ENCODE data around the gene PSORS1C1. TPM values are rescaled to one million over a fixed set of nuclear protein-coding genes. Genes with fewer than 3 reads are reported as not detected.
"Not testable (repeated sequence)": the region's sequence is repeated elsewhere in the genome, so short reads cannot be mapped to it uniquely, and the experiment has no call there.

PSORS1C1 gene
- total RNA-seq, 2 experiments from 2014 or later = not detected

DNA sequence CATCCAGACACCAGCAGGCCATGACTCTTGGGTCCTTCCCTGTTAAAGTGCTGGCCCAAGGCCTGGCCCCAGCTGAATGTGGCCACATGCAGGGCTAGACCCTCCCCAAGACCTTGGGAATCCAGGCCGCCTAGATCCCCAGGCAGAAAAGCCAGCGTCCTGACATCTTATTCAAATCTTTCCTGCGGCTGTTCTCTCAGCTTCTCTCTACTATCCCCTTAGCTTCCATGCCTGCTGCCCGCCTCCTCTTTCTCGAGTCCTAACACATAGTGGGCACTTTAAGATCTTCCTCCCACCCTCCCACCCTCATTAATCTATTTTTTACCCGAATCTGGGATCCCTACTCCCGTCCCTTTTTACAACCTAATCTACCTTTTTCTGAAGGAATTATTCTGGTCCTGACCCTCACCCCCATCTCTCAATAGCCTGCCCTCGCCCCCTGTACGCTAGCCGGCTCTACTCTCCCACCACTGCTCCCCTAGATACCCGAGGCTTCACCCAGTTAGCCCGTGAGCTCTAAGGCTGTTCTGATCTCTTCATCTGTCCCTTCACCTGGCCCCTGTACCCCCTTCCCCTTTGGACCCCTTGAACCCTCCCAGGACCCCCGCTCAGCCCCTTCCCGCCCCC is 43.0 kb downstream of the PSORS1C1 start, which contains the start of gene CCHCR1:
TSS of gene CCHCR1 (minus strand) at position 290 of the 627 bp plus-strand sequence. CDS start at position 88, 202 bp downstream.
- POLR2A ChIA-PET = interaction anchor here (0.7 to 3.1 kb wide), 12 partner anchors 8 to 495 kb away, joined by 3 to 21 read pairs (median 4); partner anchors contain the start of genes BAG6 and DDX39B
- peak within 1 kb of the TSS; percentile 79 for H3K4me3 Mint-ChIP-seq
- H3K27ac Mint-ChIP-seq = peak within 1 kb of the TSS; percentile 62
- H3K9me3 Mint-ChIP-seq = no peaks in the 10 kb centered on the region
- DNase-seq = no peak
- H3K36me3 Mint-ChIP-seq (ENCODE audit: low read depth) = peaks cover 39% of the 10 kb centered on the region
- CTCF ChIA-PET = interaction anchor here (1.0 to 4.2 kb wide), 4 partner anchors 20 to 209 kb away, joined by 4 to 19 read pairs (median 6); no protein-coding TSS in a partner anchor
- H3K4me1 Mint-ChIP-seq = peaks cover 46% of the 10 kb centered on the region
- H3K27me3 Mint-ChIP-seq = no peaks in the 10 kb centered on the region

DNA sequence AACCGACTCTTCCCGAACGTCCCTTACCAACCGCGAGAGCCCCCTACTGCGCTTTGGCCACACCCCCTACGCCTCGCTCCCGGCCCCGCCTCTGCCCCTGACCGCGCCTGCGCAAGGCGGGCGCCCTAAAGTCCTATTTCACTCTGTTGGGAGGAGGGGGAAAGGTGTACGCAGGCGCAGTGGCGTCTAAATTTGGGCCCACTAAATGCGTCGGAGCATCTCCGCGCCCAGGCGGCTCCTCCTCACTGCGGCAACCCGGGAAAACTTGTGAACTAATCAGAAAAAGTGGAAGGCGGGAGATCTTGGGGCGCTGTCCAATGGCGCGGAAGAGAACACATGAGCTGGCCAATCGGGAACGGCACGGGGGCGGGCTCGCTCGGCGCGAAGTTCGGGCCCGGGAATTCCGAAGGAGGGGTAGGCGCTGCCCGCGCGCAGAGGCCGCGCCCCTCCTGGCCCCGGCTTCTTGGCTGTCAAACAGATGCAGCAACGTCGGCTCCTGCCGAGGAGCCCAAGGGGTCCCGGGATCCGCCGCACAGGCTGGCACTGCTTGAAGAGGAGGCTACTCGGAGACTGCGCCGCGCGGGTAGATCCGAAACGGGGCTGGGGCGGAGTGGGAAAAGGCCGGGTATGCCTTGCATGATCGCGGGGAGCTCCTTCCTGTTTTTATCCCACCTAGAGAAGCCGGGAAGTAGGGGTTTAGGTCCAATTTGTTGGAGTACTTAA is 43.7 kb downstream of the PSORS1C1 start, which contains the start of gene TCF19:
TSS of gene TCF19 (plus strand) at position 450 of the 723 bp plus-strand sequence. CDS start 881 bp downstream, outside the sequence.
- H3K4me1 Mint-ChIP-seq = peaks cover 52% of the 10 kb centered on the region
- DNase-seq = peak; percentile 100
- ChIA-PET CTCF (interaction anchor here (0.7 to 4.2 kb wide), 5 partner anchors 21 to 383 kb away, joined by 3 to 19 read pairs (median 5); partner anchors contain the start of gene DDX39B), POLR2A (interaction anchor here (0.9 to 3.1 kb wide), 16 partner anchors 14 to 494 kb away, joined by 3 to 21 read pairs (median 4); partner anchors contain the start of genes BAG6 and DDX39B)
- H3K36me3 Mint-ChIP-seq (ENCODE audit: low read depth) = peaks cover 46% of the 10 kb centered on the region
- peak within 1 kb of the TSS; percentile 79 for H3K4me3 Mint-ChIP-seq
- H3K27me3 Mint-ChIP-seq = no peaks in the 10 kb centered on the region
- H3K27ac Mint-ChIP-seq = peak within 1 kb of the TSS; percentile 62
- H3K9me3 Mint-ChIP-seq = no peaks in the 10 kb centered on the region

DNA sequence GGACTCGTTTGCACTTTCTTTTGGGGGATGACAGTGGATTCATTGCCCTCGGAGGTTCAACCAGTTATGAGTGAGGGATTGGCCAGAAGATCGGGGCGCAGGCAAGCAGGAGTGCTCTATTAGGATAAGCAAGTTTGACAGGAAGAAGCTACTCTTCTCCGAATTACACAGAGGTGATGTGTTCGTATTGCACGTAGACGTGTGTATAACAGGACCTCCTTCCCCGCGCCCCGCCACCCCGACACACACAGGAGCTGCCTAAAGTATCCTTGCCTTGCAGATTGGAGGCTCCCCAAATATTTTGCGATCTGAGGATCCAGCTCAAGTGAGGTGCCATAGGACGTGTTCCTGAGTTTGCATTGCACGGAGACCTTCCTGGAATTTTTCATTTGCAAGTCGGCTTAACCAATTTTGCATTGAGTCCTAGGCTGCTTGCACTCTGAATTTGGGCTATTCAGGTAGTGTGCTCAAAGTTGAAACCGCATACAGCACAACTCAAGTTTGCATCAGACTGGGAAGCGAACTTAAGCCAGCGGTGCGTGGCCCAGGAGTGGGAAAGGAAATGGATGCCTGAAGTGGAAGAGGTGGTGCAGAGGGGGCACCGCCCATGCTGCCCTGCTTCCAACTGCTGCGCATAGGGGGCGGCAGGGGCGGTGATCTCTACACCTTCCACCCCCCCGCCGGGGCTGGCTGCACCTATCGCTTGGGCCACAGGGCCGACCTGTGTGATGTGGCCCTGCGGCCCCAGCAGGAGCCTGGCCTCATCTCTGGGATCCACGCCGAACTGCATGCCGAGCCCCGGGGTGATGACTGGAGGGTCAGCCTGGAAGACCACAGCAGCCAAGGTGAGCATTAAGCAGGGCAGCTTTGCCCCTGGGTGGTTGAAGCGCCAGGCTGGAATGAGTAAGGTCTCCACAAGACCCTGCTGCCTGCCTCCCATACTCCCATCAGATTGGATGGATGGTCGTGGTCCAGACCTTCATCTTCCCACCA is 44.6 kb downstream of the PSORS1C1 start:
- ChIA-PET POLR2A (interaction anchor here (0.9 to 3.1 kb wide), 18 partner anchors 11 to 493 kb away, joined by 3 to 21 read pairs (median 4); partner anchors contain the start of genes BAG6, DDX39B and HLA-B), CTCF (interaction anchor here (0.7 to 4.2 kb wide), 5 partner anchors 34 to 382 kb away, joined by 3 to 19 read pairs (median 4); partner anchors contain the start of gene DDX39B)
- no peaks in the 10 kb centered on the region for H3K9me3 Mint-ChIP-seq
- no peaks in the 10 kb centered on the region for H3K27me3 Mint-ChIP-seq
- H3K36me3 Mint-ChIP-seq (ENCODE audit: low read depth) = peaks cover 52% of the 10 kb centered on the region
- H3K4me3 Mint-ChIP-seq = peak overlapping the region; percentile 79
- peaks cover 56% of the 10 kb centered on the region for H3K4me1 Mint-ChIP-seq
- peak; percentile 42 for DNase-seq
- H3K27ac Mint-ChIP-seq = peak overlapping the region; percentile 62

DNA sequence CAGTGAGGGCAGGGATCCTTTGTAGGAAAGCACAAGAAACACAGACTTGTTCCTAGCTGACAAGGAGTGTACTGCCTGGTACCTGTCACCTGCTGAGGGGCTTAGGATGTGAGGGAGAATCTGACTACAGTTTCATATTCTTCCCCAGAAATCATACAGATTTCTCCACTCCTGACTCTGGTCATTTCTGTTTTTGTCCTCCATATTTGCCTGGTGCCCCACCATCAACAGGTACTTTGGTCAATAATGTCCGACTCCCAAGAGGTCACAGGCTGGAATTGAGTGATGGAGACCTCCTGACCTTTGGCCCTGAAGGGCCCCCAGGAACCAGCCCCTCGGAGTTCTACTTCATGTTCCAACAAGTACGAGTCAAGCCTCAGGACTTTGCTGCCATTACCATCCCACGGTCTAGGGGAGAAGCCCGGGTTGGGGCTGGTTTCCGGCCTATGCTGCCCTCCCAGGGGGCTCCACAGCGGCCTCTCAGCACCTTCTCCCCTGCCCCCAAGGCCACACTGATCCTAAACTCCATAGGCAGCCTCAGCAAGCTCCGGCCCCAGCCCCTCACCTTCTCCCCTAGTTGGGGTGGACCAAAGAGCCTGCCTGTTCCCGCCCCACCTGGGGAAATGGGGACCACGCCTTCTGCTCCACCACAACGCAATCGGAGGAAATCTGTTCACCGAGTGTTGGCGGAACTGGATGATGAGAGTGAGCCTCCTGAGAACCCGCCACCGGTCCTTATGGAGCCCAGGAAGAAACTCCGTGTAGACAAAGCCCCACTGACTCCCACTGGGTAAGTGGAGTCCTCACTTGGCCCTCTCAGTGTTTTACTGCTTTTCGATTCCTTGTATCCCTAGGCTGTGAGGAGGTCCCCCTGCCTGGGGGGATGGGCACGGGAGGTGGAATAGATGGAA is 46.9 kb downstream of the PSORS1C1 start:
- Mint-ChIP-seq H3K4me3 (peak overlapping the region; percentile 26), H3K27ac (no peak overlapping the region), H3K27me3 (no peaks in the 10 kb centered on the region), H3K9me3 (no peaks in the 10 kb centered on the region), H3K36me3 (ENCODE audit: low read depth) (peaks cover 45% of the 10 kb centered on the region), H3K4me1 (peaks cover 53% of the 10 kb centered on the region)
- ChIA-PET CTCF (interaction anchor here (0.7 kb wide), 1 partner anchor 454 kb away, joined by 4 read pairs; no protein-coding TSS in a partner anchor), POLR2A (interaction anchor here (1.4 to 1.5 kb wide), 2 partner anchors 238 to 413 kb away, joined by 3 to 4 read pairs; no protein-coding TSS in a partner anchor)
- DNase-seq = no peak

DNA sequence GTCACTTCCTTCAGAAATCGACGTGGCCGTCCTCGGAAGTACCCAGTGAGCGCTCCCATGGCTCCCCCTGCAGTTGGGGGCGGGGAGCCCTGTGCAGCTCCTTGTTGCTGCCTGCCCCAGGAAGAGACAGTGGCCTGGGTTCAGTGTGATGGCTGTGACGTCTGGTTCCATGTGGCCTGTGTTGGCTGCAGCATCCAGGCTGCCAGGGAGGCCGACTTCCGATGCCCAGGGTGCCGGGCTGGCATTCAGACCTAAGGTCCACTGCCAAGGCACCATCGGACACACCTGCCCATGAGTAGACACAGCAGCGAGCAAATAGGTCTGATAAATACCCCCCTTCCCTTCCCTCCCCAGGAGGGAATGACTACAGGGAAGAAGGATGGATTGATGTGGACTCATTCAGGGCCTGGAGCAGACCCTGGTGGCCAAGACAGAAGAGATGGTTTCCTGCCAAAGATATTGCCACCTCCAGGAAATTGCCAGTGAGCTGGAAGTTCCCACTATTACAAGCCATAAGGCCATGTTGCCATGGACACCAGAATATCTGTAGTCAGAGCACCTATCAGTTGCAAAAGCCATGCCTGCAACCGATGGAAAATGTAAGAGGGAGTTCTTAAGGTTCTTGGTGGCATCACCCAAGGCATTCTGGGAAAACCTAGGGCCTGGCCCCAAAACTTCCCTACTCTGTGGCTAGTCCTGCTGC is 48.0 kb downstream of the PSORS1C1 start:
- H3K9me3 Mint-ChIP-seq = no peaks in the 10 kb centered on the region
- CTCF ChIA-PET = interaction anchor here (0.9 kb wide), 1 partner anchor 205 kb away, joined by 3 read pairs; no protein-coding TSS in a partner anchor
- H3K27ac Mint-ChIP-seq = no peak overlapping the region
- no peak for DNase-seq
- H3K4me1 Mint-ChIP-seq = peaks cover 43% of the 10 kb centered on the region
- H3K36me3 Mint-ChIP-seq (ENCODE audit: low read depth) = peaks cover 45% of the 10 kb centered on the region
- POLR2A ChIA-PET = interaction anchor here (1.2 to 1.4 kb wide), 2 partner anchors 36 to 237 kb away, joined by 3 read pairs; no protein-coding TSS in a partner anchor
- H3K27me3 Mint-ChIP-seq = no peaks in the 10 kb centered on the region
- H3K4me3 Mint-ChIP-seq = no peak overlapping the region

DNA sequence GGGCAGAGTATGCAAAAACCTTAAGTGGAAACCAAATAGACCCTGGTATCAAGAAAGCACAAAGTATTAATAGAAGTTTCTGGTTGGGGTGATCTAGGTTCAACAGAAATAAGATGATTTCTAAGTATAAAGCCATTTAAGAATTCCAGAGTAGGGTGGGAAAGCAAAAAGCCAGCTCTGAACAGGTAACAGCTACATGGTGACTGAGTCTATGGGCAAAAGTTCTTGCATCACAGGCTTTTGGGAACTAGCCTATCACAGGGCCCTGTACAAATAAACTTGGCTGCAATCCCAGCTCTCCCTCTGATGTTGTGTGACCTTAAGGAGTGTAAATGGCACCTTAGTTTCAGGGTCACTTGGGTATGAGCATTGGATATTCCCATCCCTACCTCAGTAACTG is 49.3 kb downstream of the PSORS1C1 start:
- Mint-ChIP-seq H3K27ac (no peak overlapping the region), H3K4me3 (no peak overlapping the region), H3K9me3 (no peaks in the 10 kb centered on the region), H3K36me3 (ENCODE audit: low read depth) (peaks cover 41% of the 10 kb centered on the region), H3K27me3 (no peaks in the 10 kb centered on the region), H3K4me1 (peaks cover 41% of the 10 kb centered on the region)
- DNase-seq = no peak
- POLR2A ChIA-PET = interaction anchor here (1.2 kb wide), 1 partner anchor 35 kb away, joined by 3 read pairs; no protein-coding TSS in a partner anchor
- CTCF ChIA-PET = no interaction called here

DNA sequence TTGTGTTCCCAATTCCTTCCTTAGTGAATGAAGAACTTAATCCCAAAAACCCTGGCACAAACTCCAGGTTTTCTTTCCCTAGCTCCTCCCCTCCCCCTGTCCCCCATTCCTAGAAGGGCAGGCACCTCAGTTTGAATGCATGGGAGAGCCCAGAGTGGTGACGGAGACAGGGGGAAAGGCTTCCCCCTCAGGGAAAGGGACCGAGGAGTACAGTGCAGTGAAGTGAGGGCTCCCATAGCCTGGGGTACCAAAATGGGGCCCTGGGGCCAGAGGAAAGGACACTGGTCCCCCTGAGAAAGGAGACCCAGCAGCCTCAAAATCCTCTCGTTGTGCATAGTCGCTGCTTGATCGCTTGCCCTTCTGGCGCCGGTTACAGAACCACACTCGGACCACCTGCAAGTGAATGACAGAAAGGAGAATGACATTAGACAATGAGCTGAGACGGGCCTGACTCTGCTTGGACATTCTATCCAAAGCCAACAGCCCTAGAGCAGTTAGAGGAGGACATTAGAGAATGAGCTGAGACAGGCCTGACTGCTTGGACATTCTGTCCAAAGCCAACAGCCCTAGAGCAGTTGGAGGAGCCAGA is 50.0 kb downstream of the PSORS1C1 start:
- H3K9me3 Mint-ChIP-seq, H3K27me3 Mint-ChIP-seq, H3K27ac Mint-ChIP-seq, H3K4me3 Mint-ChIP-seq, DNase-seq: not testable (repeated sequence)
- peaks cover 35% of the 10 kb centered on the region for H3K36me3 Mint-ChIP-seq (ENCODE audit: low read depth)
- H3K4me1 Mint-ChIP-seq = peaks cover 38% of the 10 kb centered on the region
- POLR2A ChIA-PET = interaction anchor here (0.6 to 1.1 kb wide), 2 partner anchors 16 to 39 kb away, joined by 3 read pairs; no protein-coding TSS in a partner anchor
- CTCF ChIA-PET = interaction anchor here (0.6 to 1.4 kb wide), 2 partner anchors 32 to 540 kb away, joined by 3 read pairs; no protein-coding TSS in a partner anchor

DNA sequence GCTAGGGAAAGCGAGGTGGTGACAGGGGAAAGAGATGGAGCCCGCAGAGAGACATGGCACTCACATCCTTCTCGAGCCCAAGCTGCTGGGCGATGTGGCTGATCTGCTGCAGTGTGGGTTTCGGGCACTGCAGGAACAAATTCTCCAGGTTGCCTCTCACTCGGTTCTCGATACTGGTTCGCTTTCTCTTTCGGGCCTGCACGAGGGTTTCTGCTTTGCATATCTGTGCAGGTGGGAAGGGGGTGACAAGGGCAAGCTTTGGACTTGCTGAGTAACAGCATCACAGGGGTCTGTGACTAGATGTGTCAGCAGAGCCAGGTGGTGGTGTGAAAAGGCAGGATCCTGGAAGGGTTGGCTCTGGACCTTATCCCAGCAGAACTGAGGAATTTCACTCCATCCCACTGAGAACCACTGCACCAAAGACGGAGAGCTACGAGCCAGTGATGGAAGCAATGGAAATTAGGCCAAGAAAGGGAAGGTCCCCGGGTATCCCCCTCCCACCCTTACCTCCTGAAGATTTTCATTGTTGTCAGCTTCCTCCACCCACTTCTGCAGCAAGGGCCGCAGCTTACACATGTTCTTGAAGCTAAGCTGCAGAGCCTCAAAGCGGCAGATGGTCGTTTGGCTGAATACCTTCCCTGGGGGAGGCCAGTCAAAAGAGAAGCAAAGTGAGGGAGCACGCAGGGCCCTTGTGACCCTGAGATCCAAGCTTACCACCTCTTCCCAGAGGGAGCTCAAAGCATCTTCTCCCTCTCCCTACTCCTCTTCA is 50.6 kb downstream of the PSORS1C1 start:
- DNase-seq, H3K27me3 Mint-ChIP-seq, H3K9me3 Mint-ChIP-seq, H3K4me3 Mint-ChIP-seq, H3K27ac Mint-ChIP-seq: not testable (repeated sequence)
- H3K36me3 Mint-ChIP-seq (ENCODE audit: low read depth) = peaks cover 29% of the 10 kb centered on the region
- ChIA-PET CTCF (interaction anchor here (0.6 to 1.6 kb wide), 3 partner anchors 27 to 540 kb away, joined by 3 to 5 read pairs (median 3); no protein-coding TSS in a partner anchor), POLR2A (interaction anchor here (1.1 kb wide), 2 partner anchors 8 to 38 kb away, joined by 3 read pairs; partner anchors contain the start of gene CCHCR1)
- H3K4me1 Mint-ChIP-seq = peaks cover 32% of the 10 kb centered on the region

DNA sequence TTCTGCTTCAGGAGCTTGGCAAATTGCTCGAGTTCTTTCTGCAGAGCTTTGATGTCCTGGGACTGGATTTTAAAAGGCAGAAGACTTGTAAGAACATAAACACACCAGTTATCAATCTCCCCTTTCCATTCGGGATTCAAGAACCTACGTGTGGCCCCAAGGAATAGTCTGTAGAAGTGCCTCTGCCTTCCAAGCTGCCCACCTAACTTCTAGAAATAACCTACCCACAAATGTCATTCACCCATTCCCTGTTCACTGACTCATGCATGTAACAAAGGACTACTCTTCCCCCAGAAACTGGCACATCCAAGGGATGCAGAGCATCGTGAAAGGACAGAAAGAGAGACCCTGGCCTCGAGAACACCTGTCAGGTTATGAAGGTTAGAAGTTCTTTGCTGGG is 51.4 kb downstream of the PSORS1C1 start:
- no peak overlapping the region for H3K27ac Mint-ChIP-seq
- H3K36me3 Mint-ChIP-seq (ENCODE audit: low read depth) = peaks cover 29% of the 10 kb centered on the region
- POLR2A ChIA-PET = interaction anchor here (1.1 kb wide), 1 partner anchor 9 kb away, joined by 3 read pairs; the partner anchor contains the start of gene CCHCR1
- no peak for DNase-seq
- no peaks in the 10 kb centered on the region for H3K27me3 Mint-ChIP-seq
- peaks cover 27% of the 10 kb centered on the region for H3K4me1 Mint-ChIP-seq
- H3K9me3 Mint-ChIP-seq = no peaks in the 10 kb centered on the region
- CTCF ChIA-PET = interaction anchor here (1.6 kb wide), 1 partner anchor 26 kb away, joined by 5 read pairs; no protein-coding TSS in a partner anchor
- no peak overlapping the region for H3K4me3 Mint-ChIP-seq

DNA sequence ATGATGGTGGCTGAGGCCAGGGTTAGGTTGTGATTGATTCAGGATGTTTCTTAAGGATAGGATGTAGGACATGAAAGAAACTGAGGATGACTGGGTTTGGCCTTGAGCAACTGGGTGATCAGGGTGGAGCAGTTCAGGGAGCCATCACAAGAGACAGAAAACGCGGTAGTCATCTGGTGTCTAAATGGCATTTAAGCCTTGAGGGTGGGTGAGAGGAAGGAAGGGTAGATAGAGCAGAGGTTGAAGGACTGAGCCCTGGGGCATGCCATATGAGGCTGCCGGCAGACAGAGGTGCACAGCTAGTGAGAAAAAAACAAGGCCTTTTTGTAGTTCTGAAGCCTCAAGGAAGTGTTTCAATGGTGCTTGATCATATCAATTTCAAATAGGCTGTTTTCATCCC is 54.0 kb downstream of the PSORS1C1 start:
- ChIA-PET CTCF (no interaction called here), POLR2A (interaction anchor here (1.7 kb wide), 1 partner anchor 198 kb away, joined by 5 read pairs; no protein-coding TSS in a partner anchor)
- Mint-ChIP-seq H3K27me3 (no peaks in the 10 kb centered on the region), H3K4me1 (peaks cover 4% of the 10 kb centered on the region), H3K27ac (no peak overlapping the region), H3K9me3 (no peaks in the 10 kb centered on the region), H3K36me3 (ENCODE audit: low read depth) (peaks cover 6% of the 10 kb centered on the region), H3K4me3 (no peak overlapping the region)
- DNase-seq = no peak
